ENCODE measurements around the gene YBX3. TPM values are rescaled to one million over a fixed set of nuclear protein-coding genes. Genes with fewer than 3 reads are reported as not detected.
"Not testable (repeated sequence)": the region's sequence is repeated elsewhere in the genome, so short reads cannot be mapped to it uniquely, and the experiment has no call there.

Gene YBX3
- 55.1 and 64.7 TPM in 2 replicates for total RNA-seq (2014; rRNA removed; shearing (Covaris generic))
- 224 and 225 TPM in 2 replicates for polyA plus RNA-seq (2015; cell fraction: cytosol; rRNA removed)
- polyA plus RNA-seq (2015; cell fraction: nucleus; rRNA removed) = 494 and 519 TPM in 2 replicates

- peak; percentile 88 for DNase-seq (ENCODE audit: low read depth, low spot score)
- in situ Hi-C loops (cut with HindIII; ENCODE audit: low pct_unique_long_range_greater_than_20kb, low sequenced_read_pairs) = no loop called here
Measured at GRCh38 chr12:10722905-10723746, at the start of gene YBX3. TSS of gene YBX3 (minus strand) at chr12:10723323. CDS start at chr12:10723111, 212 bp downstream.

DNA sequence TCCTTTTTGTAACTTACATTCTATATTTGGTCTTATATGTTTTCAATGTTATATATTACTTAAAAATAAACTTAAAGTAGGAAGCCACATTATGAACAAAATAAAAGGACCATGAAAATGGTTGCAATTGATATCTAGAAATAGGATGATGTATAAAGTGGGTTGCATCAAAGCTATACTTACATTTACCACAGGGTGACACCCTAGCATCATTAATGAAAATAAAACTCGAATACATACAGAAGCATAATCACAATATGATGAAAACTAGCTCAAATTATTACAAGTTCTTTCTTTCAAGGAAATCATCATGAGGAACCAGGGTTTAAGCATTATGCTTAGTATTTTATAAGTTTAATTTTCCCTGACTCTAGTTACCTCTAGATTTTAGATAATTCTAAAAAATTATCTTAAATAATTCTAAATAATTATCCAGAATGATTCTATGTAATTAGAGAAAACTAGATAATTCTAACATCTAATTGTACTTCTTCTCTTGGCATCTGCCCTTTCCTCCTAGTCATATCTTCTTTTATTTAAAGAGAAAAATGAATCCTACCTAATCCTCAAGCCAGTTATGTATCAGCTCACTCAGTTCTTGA, 48.1 kb upstream of the YBX3 start:
- in situ Hi-C loops (cut with HindIII; ENCODE audit: low pct_unique_long_range_greater_than_20kb, low sequenced_read_pairs) = no loop called here
- DNase-seq (ENCODE audit: low read depth, low spot score) = peak; percentile 60

GRCh38 chr12:10759657-10760056, 36.5 kb upstream of the YBX3 start:
- no peak for DNase-seq (ENCODE audit: low read depth, low spot score)
- in situ Hi-C loops (cut with HindIII; ENCODE audit: low pct_unique_long_range_greater_than_20kb, low sequenced_read_pairs) = no loop called here

DNA sequence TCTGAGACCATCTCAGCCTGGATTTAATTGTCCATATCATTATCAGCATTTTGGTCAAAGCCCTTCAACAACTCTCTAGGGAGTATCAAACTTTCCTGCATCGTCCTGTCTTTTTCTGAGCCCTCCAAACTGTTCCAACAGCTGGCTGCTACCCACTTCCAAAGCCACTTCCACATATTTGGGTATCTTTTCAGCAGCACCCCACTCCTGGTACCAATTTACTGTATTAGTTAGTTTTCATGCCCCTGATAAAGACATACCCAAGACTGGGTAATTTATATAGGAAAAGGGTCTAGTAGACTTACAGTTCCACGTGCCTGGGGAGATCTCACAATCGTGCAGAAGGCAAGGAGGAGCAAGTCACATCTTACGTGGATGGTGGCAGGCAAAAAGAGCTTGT, 33.1 kb upstream of the YBX3 start:
- DNase-seq (ENCODE audit: low read depth, low spot score) = no peak
- in situ Hi-C loops (cut with HindIII; ENCODE audit: low pct_unique_long_range_greater_than_20kb, low sequenced_read_pairs) = no loop called here

DNA sequence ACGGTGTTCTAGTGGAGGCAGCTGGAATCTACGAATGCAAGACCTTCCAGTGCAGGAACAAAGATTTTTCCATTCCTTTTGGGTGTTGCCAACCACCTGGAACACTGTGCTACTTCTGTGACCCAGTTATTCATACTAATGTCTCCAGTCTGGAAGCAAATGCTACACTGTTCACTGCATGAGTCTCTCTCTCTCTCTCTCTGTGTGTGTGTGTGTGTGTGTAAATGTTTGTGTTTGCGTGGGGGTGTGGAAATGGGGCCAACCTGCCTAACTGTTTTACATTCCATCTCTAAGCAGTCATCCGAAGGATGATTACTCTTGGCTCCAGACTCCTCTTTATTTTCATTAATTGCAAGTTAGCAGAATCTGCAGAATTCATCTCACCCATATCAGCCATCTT, 29.9 kb upstream of the YBX3 start:
- DNase-seq (ENCODE audit: low read depth, low spot score) = no peak
- in situ Hi-C loops (cut with HindIII; ENCODE audit: low pct_unique_long_range_greater_than_20kb, low sequenced_read_pairs) = no loop called here

DNA sequence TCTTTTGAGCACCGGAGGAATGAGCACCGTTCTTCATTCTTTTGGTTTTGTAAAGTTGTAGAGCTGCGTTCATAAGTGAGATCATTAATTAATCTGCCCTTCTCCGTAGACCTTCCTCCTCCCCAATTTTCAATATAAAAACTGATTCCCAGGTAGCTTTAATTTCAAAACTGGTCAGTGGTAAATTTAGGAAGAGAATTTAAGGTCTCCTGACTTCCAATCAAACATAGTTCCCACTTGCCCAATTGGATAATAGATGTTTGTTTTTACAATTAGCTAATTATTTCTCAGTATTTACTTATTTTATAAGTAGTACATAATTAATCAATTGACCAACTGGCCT, 27.2 kb upstream of the YBX3 start:
- no peak for DNase-seq (ENCODE audit: low read depth, low spot score)
- in situ Hi-C loops (cut with HindIII; ENCODE audit: low pct_unique_long_range_greater_than_20kb, low sequenced_read_pairs) = no loop called here

DNA sequence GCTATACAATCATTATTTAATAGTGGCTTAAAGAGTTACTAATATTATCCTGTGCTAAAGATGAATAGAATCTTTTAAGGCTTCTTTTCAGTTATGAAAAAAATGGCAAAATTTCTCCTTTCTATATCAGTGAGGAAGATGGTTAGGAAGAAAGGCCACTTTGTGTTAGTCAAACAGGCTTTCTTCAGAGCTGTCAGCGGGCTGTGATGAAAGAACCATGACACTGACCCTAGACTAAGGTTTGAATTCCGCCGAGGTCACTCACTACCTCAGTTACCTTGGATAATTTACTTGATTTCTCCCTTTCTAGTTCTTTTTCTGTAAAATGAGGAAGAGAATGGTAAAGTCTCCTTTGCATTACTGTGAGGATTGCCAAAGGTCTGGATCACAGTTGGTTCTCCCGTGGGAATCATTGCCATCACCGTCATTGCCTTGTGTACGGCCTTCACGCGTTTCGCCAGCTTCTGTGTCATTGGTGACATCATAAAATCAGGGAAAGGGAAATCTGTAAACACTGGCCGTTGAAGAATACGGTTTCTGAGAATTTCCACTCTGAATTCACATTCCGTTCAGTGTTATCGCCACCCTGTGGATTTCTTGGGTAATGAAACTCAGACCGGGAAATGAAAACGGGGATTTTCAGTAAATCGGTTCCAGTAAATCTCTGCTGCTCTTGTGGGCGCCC, 26.7 kb upstream of the YBX3 start:
- peak; percentile 95 for DNase-seq (ENCODE audit: low read depth, low spot score)
- in situ Hi-C loops (cut with HindIII; ENCODE audit: low pct_unique_long_range_greater_than_20kb, low sequenced_read_pairs) = no loop called here

DNA sequence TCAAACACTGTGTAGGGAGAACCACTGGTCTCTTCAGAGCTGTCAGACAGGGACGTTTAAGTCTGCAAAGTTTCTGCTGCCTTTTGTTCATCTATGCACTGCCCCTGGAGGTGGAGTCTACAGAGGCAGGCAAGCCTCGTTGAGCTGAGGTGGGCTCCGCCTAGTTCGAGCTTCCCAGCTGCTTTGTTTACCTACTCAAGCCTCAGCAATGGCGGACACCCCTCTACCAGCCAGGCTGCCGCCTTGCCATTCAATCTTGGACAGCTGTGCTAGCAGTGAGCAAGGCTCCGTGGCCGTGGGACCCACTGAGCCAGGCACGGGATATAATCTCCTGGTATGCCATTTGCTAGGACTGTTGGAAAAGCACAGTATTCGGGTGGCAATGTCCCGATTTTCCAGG, 24.6 kb upstream of the YBX3 start:
- no peak for DNase-seq (ENCODE audit: low read depth, low spot score)
- in situ Hi-C loops (cut with HindIII; ENCODE audit: low pct_unique_long_range_greater_than_20kb, low sequenced_read_pairs) = no loop called here

DNA sequence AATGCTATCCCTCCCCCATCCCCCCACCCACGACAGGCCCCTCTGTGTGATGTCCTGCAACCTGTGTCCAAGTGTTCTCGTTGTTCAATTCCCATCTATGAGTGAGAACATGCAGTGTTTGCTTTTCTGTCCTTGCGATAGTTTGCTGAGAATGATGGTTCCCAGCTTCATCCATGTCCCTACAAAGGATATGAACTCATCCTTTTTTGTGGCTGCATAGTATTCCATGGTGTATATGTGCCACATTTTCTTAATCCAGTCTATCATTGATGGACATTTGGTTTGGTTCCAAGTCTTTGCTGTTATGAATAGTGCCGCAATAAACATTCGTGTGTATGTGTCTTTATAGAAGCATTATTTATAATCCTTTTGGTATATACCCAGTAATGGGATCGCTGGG, 20.3 kb upstream of the YBX3 start:
- in situ Hi-C loops (cut with HindIII; ENCODE audit: low pct_unique_long_range_greater_than_20kb, low sequenced_read_pairs) = not testable (repeated sequence)

DNA sequence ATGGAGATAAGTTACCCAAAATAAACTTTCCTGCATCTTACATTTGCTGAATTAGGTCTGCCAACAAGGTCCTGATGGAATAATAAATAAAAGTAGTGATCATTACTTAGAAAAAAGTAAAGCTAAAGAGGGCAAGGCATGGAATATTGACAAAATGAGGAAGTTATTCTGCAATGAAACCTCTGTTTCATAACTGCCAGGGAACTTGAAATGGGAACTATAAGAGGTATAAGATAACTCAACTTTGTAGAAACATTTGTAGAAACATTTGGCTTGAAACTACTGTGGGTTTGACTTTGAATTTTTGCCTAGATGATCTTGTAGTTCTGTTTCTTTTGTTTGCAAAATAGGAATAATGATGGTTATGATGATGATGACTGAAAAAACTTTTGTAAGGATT, 18.7 kb upstream of the YBX3 start:
- no peak for DNase-seq (ENCODE audit: low read depth, low spot score)
- in situ Hi-C loops (cut with HindIII; ENCODE audit: low pct_unique_long_range_greater_than_20kb, low sequenced_read_pairs) = no loop called here

More for the DNA sequence above, 20.3 kb upstream of the YBX3 start:
- DNase-seq (ENCODE audit: low read depth, low spot score) = not testable (repeated sequence)

DNA sequence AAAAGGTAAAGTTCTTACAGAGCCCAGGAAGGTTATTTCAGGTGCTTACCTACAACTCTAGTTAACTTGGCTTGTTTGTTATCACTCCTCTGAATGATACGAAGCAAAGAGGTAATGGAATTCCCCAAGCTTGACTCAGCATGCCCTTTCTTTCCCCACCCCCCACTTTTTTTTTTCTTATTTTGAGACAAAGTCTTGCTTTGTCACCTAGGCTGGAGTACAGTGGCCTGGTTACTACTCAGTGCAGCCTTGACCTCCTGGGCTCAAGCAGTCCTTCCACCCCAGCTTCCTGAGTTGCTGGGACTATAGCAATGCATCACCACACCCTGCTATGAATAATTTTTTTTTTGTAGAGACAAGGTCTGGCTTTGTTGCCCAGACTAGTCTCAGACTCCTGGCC, 17.1 kb upstream of the YBX3 start:
- DNase-seq (ENCODE audit: low read depth, low spot score) = no peak
- in situ Hi-C loops (cut with HindIII; ENCODE audit: low pct_unique_long_range_greater_than_20kb, low sequenced_read_pairs) = no loop called here

DNA sequence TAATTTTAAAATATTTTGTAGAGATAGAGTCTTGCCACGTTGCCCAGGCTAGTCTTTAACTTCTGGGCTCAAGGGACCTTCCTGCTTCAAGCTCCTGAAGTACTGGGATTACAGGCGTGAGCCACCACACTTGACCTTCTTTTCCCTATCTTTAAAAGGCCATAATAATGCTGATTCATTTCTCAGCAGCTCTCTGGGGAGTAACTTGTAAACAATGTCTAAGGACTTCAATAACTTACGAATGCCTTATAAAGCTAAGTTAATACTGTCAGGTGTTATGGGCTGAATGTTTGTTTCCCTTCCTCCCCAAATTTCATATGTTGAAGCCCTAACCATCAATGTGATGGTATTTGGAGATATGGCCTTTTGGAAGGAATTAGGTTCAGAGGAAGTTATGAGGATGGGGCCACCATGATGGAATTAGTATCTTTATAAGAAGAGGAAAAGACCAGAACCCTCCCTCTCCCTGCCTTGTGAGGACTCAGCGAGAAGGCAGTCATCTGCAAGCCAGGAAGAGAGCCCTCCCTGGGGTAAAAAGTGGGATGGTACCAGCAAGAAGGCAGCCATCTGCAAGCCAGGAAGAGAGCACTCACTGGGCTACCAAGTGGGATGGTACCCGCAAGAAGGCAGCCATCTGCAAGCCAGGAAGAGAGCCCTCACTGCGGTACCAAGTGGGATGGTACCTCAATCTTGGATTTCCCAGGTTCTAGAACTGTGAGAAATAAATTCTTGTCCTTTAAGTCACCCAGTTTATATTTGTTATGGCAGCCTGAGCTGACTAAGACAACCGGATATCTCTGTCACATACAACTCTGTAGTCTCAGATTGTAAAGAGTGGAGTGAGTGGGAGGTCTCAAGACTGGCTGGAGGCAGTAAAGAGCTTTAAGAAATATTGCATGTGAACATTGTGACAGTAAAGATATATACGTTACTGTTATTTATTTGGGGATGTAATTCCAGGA, 16.3 kb upstream of the YBX3 start:
- in situ Hi-C loops (cut with HindIII; ENCODE audit: low pct_unique_long_range_greater_than_20kb, low sequenced_read_pairs) = no loop called here
- DNase-seq (ENCODE audit: low read depth, low spot score) = no peak

- in situ Hi-C loops (cut with HindIII; ENCODE audit: low pct_unique_long_range_greater_than_20kb, low sequenced_read_pairs) = no loop called here
- no peak for DNase-seq (ENCODE audit: low read depth, low spot score)
Measured at GRCh38 chr12:10737249-10737648, 14.1 kb upstream of the YBX3 start.

DNA sequence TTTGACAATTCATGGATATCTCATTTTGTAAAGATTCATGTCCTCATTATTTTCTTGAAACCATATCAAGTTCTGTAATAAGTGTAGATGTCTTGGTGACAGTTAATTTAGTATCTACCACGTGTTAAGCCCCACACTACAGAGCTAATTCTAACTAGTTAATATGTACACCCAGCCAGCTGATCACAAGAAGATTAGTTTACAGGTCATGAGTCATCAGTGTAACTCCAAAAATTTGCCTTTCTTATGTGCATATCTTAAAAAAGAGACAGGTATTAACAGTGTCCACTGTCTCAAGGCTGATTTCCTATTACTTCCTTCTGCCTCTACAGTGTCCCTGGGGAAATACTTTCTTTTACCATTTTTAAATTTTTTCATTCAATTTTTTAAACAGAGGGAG, 13.3 kb upstream of the YBX3 start:
- DNase-seq (ENCODE audit: low read depth, low spot score) = no peak
- in situ Hi-C loops (cut with HindIII; ENCODE audit: low pct_unique_long_range_greater_than_20kb, low sequenced_read_pairs) = no loop called here

DNA sequence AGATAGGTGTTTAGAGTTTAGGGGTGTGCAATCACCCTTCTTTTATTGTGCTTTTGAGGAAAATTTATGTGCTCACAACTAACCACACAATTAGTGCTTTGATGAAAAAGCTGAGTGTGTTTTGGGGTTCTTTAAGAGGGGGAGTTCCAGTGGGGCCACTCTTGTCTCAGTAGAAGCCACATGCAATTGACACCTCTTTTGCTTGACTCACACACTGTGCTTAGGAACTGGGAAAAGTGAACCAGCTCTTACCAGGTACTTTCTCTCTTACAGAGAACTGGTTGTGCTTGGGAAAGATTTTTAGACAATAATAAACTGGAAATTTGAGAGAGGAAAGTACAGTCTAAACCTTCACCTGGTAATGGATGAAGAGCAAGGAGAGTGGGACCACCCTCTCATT, 12.3 kb upstream of the YBX3 start:
- no peak for DNase-seq (ENCODE audit: low read depth, low spot score)
- in situ Hi-C loops (cut with HindIII; ENCODE audit: low pct_unique_long_range_greater_than_20kb, low sequenced_read_pairs) = no loop called here

GRCh38 chr12:10732549-10732948, 9.4 kb upstream of the YBX3 start:
- in situ Hi-C loops (cut with HindIII; ENCODE audit: low pct_unique_long_range_greater_than_20kb, low sequenced_read_pairs) = no loop called here
- DNase-seq (ENCODE audit: low read depth, low spot score) = no peak

- DNase-seq (ENCODE audit: low read depth, low spot score) = no peak
- in situ Hi-C loops (cut with HindIII; ENCODE audit: low pct_unique_long_range_greater_than_20kb, low sequenced_read_pairs) = no loop called here
Measured at GRCh38 chr12:10732066-10732465, 8.9 kb upstream of the YBX3 start.

DNA sequence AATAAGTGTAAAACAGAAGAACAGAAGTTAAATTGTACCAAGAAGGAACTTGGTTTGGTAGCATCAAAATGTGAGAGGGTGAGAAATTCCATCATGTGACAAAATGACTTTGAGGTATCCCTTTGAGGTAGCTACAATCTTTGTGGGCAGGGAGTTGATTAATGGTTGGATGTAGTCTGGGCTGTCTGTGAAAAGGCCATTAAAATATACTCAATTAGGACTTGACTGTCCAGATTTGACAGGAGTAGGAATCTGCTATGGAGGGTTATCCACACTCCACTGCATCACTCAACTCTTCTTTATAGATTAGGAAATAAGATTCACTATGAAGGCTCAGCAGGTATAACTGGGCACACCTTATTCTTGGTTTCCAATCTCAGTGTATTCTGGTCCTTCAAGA, 7.4 kb upstream of the YBX3 start:
- in situ Hi-C loops (cut with HindIII; ENCODE audit: low pct_unique_long_range_greater_than_20kb, low sequenced_read_pairs) = no loop called here
- no peak for DNase-seq (ENCODE audit: low read depth, low spot score)
